Mesothelial cell of epicardium (in vitro differentiated cells): Measurements from ENCODE around the gene DCT. TPM values are rescaled to one million over a fixed set of nuclear protein-coding genes. Genes with fewer than 3 reads are reported as not detected.

Experiments used
- DNase-seq, 2 experiments: peaks; one replicate each; pipeline ENCODE4 v3.0.0; 2021; ENCODE audit warnings: low spot score in 2 of 2; ENCODE audit not compliant: unreplicated experiment in 2 of 2
- H3K27ac Mint-ChIP-seq: 2 replicates; pipeline ENCODE4 v1.8.0; 2021; ENCODE audit warnings: mixed read lengths
- H3K27me3 Mint-ChIP-seq: 2 replicates; pipeline ENCODE4 v1.8.0; 2021; ENCODE audit warnings: low read depth, mixed read lengths
- H3K36me3 Mint-ChIP-seq: 2 replicates; pipeline ENCODE4 v1.8.0; 2021; ENCODE audit warnings: mixed read lengths
- H3K4me1 Mint-ChIP-seq: 2 replicates; pipeline ENCODE4 v1.8.0; 2021; ENCODE audit warnings: mixed read lengths
- H3K4me3 Mint-ChIP-seq: 2 replicates; pipeline ENCODE4 v1.8.0; 2021; ENCODE audit warnings: mild to moderate bottlenecking, moderate library complexity, mixed read lengths
- H3K9me3 Mint-ChIP-seq: 2 replicates; pipeline ENCODE4 v1.8.0; 2021; ENCODE audit warnings: mixed read lengths
- CTCF ChIP-seq: fragments of 200-600 bp; sonication (generic); IDR thresholded peaks from one replicate; pipeline ENCODE4 v1.5.0; 2021; ENCODE audit warnings: antibody characterized with exemption; ENCODE audit not compliant: unreplicated experiment
- total RNA-seq: library from RNA; stranded (reverse); gene quantifications from 3 replicates; pipeline ENCODE4 v1.2.1, GENCODE V29; 2021

The DCT gene
- total RNA-seq, 1 donor from 2014 or later, result 0.04 TPM

GRCh38 chr13:94495806-94496205 is 16.3 kb upstream of the DCT start:
- H3K27ac Mint-ChIP-seq, result no peak overlapping the region
- H3K27me3 Mint-ChIP-seq, result no peaks in the 10 kb centered on the region
- no peaks in the 10 kb centered on the region for H3K36me3 Mint-ChIP-seq
- peaks cover 11% of the 10 kb centered on the region for H3K9me3 Mint-ChIP-seq
- H3K4me3 Mint-ChIP-seq, result no peak overlapping the region
- TF ChIP-seq CTCF, result no peak
- no peak for DNase-seq
- H3K4me1 Mint-ChIP-seq, result no peaks in the 10 kb centered on the region

GRCh38 chr13:94494026-94494425 is 14.5 kb upstream of the DCT start:
- H3K4me3 Mint-ChIP-seq, result no peak overlapping the region
- H3K36me3 Mint-ChIP-seq, result no peaks in the 10 kb centered on the region
- peaks cover 11% of the 10 kb centered on the region for H3K9me3 Mint-ChIP-seq
- no peak for DNase-seq
- H3K27me3 Mint-ChIP-seq, result no peaks in the 10 kb centered on the region
- no peak overlapping the region for H3K27ac Mint-ChIP-seq
- no peaks in the 10 kb centered on the region for H3K4me1 Mint-ChIP-seq
- TF ChIP-seq CTCF, result no peak

GRCh38 chr13:94487043-94487442 is 7.6 kb upstream of the DCT start:
- Mint-ChIP-seq H3K4me1 (peaks cover 2% of the 10 kb centered on the region), H3K36me3 (no peaks in the 10 kb centered on the region), H3K27me3 (peaks cover 30% of the 10 kb centered on the region), H3K9me3 (peaks cover 4% of the 10 kb centered on the region), H3K4me3 (no peak overlapping the region), H3K27ac (no peak overlapping the region)
- no peak for TF ChIP-seq CTCF
- no peak for DNase-seq

GRCh38 chr13:94483970-94484369 is 4.5 kb upstream of the DCT start:
- Mint-ChIP-seq H3K27me3 (peaks cover 30% of the 10 kb centered on the region), H3K9me3 (no peaks in the 10 kb centered on the region), H3K4me1 (peaks cover 2% of the 10 kb centered on the region), H3K36me3 (no peaks in the 10 kb centered on the region), H3K27ac (no peak overlapping the region), H3K4me3 (no peak overlapping the region)
- TF ChIP-seq CTCF, result no peak
- DNase-seq, result no peak

GRCh38 chr13:94481941-94482340 is 2.5 kb upstream of the DCT start:
- DNase-seq, result no peak
- Mint-ChIP-seq H3K27ac (no peak overlapping the region), H3K4me1 (no peaks in the 10 kb centered on the region), H3K27me3 (peaks cover 20% of the 10 kb centered on the region), H3K36me3 (no peaks in the 10 kb centered on the region), H3K4me3 (no peak overlapping the region), H3K9me3 (no peaks in the 10 kb centered on the region)
- no peak for TF ChIP-seq CTCF

- Mint-ChIP-seq H3K4me3 (no peak overlapping the region), H3K9me3 (no peaks in the 10 kb centered on the region), H3K36me3 (no peaks in the 10 kb centered on the region), H3K4me1 (no peaks in the 10 kb centered on the region), H3K27ac (no peak overlapping the region), H3K27me3 (peaks cover 8% of the 10 kb centered on the region)
- DNase-seq, result no peak
- TF ChIP-seq CTCF, result no peak
Observed at GRCh38 chr13:94480672-94481145, 1.2 kb upstream of the DCT start.
